Parietal lobe (tissue), 2 donors: Measurements from ENCODE around the gene CFAP20. TPM values are rescaled to one million over a fixed set of nuclear protein-coding genes. Genes with fewer than 3 reads are reported as not detected.

Experiments
- small RNA-seq: library from RNA; depleted of rRNA; stranded (forward); fragments of <200 nt; gene quantifications from one replicate; pipeline ENCODE3, GENCODE V24; 2014; ENCODE audit warnings: low replicate concordance
- total RNA-seq: library from RNA; depleted of rRNA; stranded (reverse); fragments of >200 nt; gene quantifications from one replicate; pipeline ENCODE4 v1.2.3, GENCODE V29; 2014

The CFAP20 gene
- total RNA-seq, result 83.9 TPM

DNA sequence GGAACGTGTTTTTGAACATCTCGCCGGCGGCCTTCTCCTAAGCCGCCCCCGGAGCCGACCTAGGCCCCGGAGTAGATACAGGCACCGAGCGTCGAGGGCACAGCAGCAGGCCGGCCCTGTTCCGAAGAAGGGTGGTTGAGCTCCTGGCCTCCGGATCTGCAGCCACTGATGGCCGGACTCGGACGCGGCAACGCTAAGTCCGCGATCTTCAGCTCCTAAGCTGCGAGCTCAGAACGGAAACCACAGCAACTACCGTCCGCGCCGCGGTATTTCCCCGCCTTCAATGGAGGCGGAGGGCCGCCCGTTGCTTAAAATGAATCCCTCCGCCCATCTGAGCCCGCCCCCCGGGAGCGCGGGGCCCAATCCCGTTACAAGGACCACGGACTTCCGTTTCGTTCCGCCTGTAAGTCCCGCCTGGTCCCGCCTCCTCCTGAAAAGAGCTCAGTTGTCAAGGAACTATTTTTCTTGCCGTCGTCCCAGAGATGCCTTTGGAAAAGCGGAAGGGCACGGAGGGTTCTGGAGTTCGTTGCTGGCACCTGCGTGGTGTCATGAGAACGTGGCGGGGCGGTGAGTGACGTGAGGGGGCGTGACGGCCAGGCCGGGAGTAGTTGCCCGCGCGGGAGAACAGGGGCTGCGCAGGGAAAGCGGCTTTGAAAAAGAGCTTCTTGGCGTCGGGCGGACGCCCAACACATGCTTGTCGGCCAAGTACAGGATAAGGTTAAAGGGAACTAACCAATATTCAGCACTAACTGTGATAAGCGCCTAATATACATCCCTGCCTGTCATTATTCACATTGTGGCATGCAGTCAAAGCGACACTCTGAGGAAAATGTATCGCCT, at the start of gene CFAP20:
Gene CFAP20, minus strand, starts transcription at position 285 of the 840 bp plus-strand sequence. Its CDS starts 266 bp downstream, at position 19.

Small RNA genes within 50 kb of the gene (small RNA-seq; reads per million reads assigned to genes)
- not detected for gene RF00019

Other genes starting within 250 kb of the CFAP20 start
- not detected for gene CNGB1, start 158.3 kb downstream of the CFAP20 start, total RNA-seq
- gene ZNF319, start 128.7 kb downstream of the CFAP20 start, total RNA-seq, result 8.5 TPM
- gene USB1, start 128.0 kb downstream of the CFAP20 start, total RNA-seq, result 11.6 TPM
- 13.8 TPM for gene MMP15, start 103.6 kb downstream of the CFAP20 start, total RNA-seq
- 37.9 TPM for gene CSNK2A2, start 68.7 kb upstream of the CFAP20 start, total RNA-seq
- gene PRSS54, start 165.6 kb upstream of the CFAP20 start, total RNA-seq, result not detected